ENCODE measurements around the gene SLC37A2.

DNA sequence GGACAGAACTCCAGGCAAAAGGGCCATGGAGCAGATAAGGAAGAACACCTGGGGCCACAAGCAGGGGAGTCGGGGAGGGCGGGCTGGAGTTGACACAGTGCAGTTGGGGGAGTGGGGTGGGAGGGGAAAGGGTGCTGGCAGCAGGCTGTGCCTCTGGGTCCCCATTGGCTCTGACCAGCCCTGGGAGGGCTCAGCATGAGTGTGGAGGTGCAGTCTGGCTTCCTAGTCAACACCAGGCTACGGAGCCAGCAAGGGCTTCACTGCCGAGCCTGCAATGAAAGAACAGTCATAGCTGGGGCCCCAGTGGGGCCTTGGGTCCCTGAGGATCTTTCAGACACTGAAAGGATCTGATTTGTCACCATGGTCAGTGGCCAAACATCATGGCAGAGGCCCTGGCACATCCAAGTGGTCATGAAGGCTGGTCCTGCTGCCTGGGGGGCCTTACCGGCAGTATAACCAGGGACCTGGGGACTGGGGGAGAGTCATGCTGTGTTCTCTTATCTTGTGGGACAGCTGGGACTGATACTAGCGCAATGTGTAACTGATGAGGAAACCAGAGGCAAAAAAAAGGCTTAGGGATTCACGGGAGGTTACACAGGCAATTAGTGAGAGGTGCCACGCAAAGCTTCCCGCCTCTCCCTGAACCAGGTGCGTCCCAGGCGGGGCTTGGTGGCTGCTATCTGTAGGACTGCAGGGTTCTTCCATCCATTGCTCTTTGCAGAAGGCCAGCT is 11.6 kb downstream of the SLC37A2 start:
- TF ChIP-seq, protein P1, sequence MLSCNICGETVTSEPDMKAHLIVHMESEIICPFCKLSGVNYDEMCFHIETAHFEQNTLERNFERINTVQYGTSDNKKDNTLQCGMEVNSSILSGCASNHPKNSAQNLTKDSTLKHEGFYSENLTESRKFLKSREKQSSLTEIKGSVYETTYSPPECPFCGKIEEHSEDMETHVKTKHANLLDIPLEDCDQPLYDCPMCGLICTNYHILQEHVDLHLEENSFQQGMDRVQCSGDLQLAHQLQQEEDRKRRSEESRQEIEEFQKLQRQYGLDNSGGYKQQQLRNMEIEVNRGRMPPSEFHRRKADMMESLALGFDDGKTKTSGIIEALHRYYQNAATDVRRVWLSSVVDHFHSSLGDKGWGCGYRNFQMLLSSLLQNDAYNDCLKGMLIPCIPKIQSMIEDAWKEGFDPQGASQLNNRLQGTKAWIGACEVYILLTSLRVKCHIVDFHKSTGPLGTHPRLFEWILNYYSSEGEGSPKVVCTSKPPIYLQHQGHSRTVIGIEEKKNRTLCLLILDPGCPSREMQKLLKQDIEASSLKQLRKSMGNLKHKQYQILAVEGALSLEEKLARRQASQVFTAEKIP (CRISPR knock-in tag; IDR thresholded peaks at IDR 0.05; ENCODE audit: borderline replicate concordance): no peak
- TF ChIP-seq EP300 (IDR thresholded peaks at IDR 0.05; ENCODE audit: low read depth in 2 of 2, low read length in 2 of 2) (no peak), EP300 (CRISPR knock-in tag; IDR thresholded peaks at IDR 0.05; ENCODE audit: borderline replicate concordance) (no peak), ZNF20 (CRISPR knock-in tag; IDR thresholded peaks at IDR 0.05) (no peak), NR3C1 (CRISPR knock-in tag; IDR thresholded peaks at IDR 0.05) (no peak), ETV5 (CRISPR knock-in tag; IDR thresholded peaks at IDR 0.05; ENCODE audit: borderline replicate concordance) (no peak), RAD21 (CRISPR knock-in tag; IDR thresholded peaks at IDR 0.05) (no peak), IKZF4 (CRISPR knock-in tag; IDR thresholded peaks at IDR 0.05; ENCODE audit: borderline replicate concordance, low read depth, not compliant biosample characterization) (no peak), ZSCAN9 (CRISPR knock-in tag; IDR thresholded peaks at IDR 0.05; ENCODE audit: borderline replicate concordance) (no peak), SIN3A (IDR thresholded peaks at IDR 0.05; ENCODE audit: borderline replicate concordance, low read depth, low read length) (no peak), SP5 (CRISPR knock-in tag; IDR thresholded peaks at IDR 0.05; ENCODE audit: borderline replicate concordance, low read depth) (no peak), ELF4 (CRISPR knock-in tag; IDR thresholded peaks at IDR 0.05; ENCODE audit: borderline replicate concordance) (no peak)
- TF ChIP-seq, protein P2, sequence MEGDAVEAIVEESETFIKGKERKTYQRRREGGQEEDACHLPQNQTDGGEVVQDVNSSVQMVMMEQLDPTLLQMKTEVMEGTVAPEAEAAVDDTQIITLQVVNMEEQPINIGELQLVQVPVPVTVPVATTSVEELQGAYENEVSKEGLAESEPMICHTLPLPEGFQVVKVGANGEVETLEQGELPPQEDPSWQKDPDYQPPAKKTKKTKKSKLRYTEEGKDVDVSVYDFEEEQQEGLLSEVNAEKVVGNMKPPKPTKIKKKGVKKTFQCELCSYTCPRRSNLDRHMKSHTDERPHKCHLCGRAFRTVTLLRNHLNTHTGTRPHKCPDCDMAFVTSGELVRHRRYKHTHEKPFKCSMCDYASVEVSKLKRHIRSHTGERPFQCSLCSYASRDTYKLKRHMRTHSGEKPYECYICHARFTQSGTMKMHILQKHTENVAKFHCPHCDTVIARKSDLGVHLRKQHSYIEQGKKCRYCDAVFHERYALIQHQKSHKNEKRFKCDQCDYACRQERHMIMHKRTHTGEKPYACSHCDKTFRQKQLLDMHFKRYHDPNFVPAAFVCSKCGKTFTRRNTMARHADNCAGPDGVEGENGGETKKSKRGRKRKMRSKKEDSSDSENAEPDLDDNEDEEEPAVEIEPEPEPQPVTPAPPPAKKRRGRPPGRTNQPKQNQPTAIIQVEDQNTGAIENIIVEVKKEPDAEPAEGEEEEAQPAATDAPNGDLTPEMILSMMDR (CRISPR knock-in tag; IDR thresholded peaks at IDR 0.05): peak; percentile 40; the same call in 1 of the 2 replicates
- TF ChIP-seq, protein P3, sequence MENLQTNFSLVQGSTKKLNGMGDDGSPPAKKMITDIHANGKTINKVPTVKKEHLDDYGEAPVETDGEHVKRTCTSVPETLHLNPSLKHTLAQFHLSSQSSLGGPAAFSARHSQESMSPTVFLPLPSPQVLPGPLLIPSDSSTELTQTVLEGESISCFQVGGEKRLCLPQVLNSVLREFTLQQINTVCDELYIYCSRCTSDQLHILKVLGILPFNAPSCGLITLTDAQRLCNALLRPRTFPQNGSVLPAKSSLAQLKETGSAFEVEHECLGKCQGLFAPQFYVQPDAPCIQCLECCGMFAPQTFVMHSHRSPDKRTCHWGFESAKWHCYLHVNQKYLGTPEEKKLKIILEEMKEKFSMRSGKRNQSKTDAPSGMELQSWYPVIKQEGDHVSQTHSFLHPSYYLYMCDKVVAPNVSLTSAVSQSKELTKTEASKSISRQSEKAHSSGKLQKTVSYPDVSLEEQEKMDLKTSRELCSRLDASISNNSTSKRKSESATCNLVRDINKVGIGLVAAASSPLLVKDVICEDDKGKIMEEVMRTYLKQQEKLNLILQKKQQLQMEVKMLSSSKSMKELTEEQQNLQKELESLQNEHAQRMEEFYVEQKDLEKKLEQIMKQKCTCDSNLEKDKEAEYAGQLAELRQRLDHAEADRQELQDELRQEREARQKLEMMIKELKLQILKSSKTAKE (CRISPR knock-in tag; IDR thresholded peaks at IDR 0.05; ENCODE audit: borderline replicate concordance): no peak
- TF ChIP-seq, protein P4, sequence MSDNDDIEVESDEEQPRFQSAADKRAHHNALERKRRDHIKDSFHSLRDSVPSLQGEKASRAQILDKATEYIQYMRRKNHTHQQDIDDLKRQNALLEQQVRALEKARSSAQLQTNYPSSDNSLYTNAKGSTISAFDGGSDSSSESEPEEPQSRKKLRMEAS (IDR thresholded peaks at IDR 0.05): no peak
